Glomerular endothelial cell (primary cell): ENCODE measurements around the gene TARS1. TPM values are rescaled to one million over a fixed set of nuclear protein-coding genes. Genes with fewer than 3 reads are reported as not detected.
A peak's percentile ranks its signal among the peaks of the same experiment; 100 is the strongest.
"Not testable (repeated sequence)": the region's sequence is repeated elsewhere in the genome, so short reads cannot be mapped to it uniquely, and the experiment has no call there.

ENCODE experiments used
- DNase-seq: peaks from one replicate; pipeline ENCODE4 v3.0.0-alpha.2; 2011; ENCODE audit warnings: low read depth, low spot score; ENCODE audit errors: extremely low read depth
- total RNA-seq: library from RNA; depleted of rRNA; stranded (reverse); fragments of >200 nt; gene quantifications from 2 replicates; pipeline ENCODE4 v1.2.3, GENCODE V29; 2015

TARS1 gene
- 127 and 165 TPM in 2 replicates for total RNA-seq

GRCh38 chr5:33440482-33441240 is at the start of gene TARS1:
TARS1 (plus strand) TSS chr5:33440965; CDS start chr5:33441087, 122 bp downstream.
- DNase-seq: peak; percentile 100

DNA sequence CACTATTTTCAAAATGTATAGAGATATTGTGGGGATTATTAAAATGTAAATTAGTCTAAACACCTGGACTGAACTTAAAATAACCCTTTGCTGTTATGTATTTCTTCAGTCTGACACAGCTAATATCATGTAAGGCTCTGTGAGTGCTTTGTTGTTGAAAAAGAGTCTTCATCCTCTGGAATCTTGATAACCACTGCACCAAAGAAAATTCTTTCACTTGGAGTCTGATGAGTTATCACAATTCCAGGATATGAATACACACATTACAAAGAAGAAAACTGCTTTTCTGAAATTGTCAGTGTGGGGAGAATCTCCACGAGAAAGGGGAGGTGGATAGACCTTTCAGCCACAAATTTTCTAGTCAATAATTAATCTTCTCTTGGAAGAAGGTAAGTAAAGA is 42.3 kb upstream of the TARS1 start:
- no peak for DNase-seq

- DNase-seq: no peak
Observed at GRCh38 chr5:33400675-33401074, 40.1 kb upstream of the TARS1 start.

GRCh38 chr5:33401482-33402390 is 39.0 kb upstream of the TARS1 start:
- peak; percentile 33 for DNase-seq

GRCh38 chr5:33403187-33403586 is 37.6 kb upstream of the TARS1 start:
- no peak for DNase-seq

GRCh38 chr5:33408816-33409215 is 31.9 kb upstream of the TARS1 start:
- no peak for DNase-seq

GRCh38 chr5:33409435-33410170 is 31.2 kb upstream of the TARS1 start:
- DNase-seq: no peak

- DNase-seq: no peak
Observed at GRCh38 chr5:33410221-33410620, 30.5 kb upstream of the TARS1 start.

DNA sequence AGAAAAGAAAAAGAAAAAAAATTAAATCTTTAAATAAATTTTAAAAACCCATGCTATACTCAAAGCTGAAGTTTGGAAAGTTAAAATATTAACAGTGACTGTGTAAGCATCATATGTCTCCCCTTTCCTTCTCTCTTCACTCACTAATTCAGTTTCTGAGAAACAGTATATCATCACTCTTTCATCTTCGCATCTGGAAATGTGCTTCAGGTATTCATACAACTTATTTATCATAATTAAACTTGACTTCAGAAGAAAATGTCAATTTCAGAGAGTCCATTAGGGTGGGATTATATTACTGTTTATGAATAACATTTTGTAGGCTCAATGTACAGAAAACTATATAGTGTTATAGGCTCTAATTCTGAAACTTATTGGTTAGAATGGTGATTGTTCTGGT is 29.3 kb upstream of the TARS1 start:
- DNase-seq: no peak

GRCh38 chr5:33415811-33416354 is 24.9 kb upstream of the TARS1 start:
- DNase-seq: no peak

- DNase-seq: no peak
Observed at GRCh38 chr5:33417632-33418031, 23.1 kb upstream of the TARS1 start.

GRCh38 chr5:33420946-33421345 is 19.8 kb upstream of the TARS1 start:
- DNase-seq: no peak

GRCh38 chr5:33422191-33422590 is 18.6 kb upstream of the TARS1 start:
- no peak for DNase-seq

- no peak for DNase-seq
Observed at GRCh38 chr5:33423018-33423630, 17.6 kb upstream of the TARS1 start.

DNA sequence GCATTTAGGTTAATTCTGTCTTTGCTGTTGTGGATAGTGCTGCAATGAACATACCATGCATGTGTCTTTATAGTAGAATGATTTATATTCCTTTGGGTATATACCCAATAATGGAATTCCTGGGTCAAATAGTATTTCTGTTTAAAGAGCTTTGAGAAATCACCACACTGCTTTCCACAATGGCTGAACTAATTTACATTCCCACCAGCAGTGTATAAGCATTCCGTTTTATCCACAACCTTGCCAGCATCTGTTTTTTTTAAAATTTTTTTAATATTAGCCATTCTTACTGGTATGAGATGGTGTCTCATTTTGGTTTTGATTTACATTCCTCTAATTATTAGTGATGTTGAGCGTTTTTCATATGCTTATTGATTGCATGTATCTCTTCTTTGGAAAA is 15.5 kb upstream of the TARS1 start:
- no peak for DNase-seq

DNA sequence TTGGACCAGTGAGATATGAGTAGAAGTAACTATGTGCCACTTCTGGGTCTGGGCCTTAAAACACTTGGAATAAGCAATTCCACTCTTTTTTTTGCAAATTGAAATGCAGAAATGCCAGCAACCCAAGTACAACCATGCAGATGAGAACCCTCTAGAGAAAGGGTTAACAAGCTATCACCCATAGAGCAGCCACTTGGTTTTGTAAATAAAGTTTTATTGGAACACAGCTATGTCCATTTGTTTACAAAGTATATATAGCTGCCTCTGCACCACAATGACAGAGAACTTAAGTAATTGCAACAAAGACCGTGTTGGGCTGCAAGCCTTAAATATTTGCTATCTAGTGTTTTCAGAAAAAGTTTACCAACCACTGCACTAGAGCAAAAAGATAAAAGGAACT is 9.8 kb upstream of the TARS1 start:
- DNase-seq: no peak

DNA sequence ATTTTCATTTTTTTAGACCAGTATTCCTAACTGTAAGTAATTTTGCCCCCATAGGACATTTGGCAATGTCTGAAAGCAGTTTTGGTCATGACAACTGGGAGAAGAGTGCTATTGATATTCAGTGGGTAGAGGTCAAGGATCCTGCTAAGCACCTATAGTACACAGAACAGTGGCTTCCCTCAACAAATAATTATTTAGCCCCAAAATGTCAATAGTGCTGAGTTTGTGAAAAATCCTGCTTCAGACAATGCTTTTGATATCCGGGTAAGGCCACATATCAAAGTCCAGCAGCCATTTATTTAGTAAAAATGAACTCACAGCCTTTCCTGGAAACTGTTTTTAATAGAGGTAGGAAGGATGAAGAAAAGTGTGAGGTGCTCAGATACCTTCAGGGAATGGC is 8.1 kb upstream of the TARS1 start:
- no peak for DNase-seq

GRCh38 chr5:33433303-33434240 is 7.2 kb upstream of the TARS1 start:
- DNase-seq: no peak

DNA sequence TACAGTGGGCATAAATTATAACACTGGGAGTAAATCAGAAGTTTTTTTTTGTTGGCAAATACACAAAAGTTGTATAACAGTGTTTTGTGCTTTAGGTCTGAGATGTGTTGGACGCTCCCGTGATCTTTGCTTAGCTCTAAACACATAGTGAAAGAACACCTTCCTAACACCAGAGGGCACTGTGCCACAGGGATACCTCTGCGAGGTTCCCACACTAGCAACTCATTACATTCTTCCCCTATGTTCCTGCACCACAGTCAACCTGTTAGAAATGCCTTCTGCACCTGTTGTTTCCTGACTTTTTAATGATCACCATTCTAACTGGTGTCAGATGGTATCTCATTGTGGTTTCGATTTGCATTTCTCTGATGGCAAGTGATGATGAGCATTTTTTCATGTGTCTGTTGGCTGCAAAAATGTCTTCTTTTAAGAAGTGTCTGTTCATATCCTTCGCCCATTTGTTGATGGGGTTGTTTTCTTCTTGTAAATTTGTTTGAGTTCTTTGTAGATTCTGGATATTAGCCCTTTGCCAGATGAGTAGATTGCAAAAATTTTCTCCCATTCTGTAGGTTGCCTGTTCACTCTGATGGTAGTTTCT is 4.8 kb upstream of the TARS1 start:
- not testable (repeated sequence) for DNase-seq
